Head of caudate nucleus (tissue), 42 donors: Measurements from ENCODE around the gene MED16.

Experiments
- DNase-seq, 42 donors: peaks; one replicate each; pipeline versions ENCODE4 v3.0.0 to v3.0.0-alpha.2; 2020 to 2021; ENCODE audit warnings: mixed read lengths in 7 of 42
- intact Hi-C: fragments of 100-400 bp; cut with DNase I; formaldehyde crosslinking; loops from one replicate; pipeline ENCODE4 v1.15.0; 2022

Gene MED16

DNA sequence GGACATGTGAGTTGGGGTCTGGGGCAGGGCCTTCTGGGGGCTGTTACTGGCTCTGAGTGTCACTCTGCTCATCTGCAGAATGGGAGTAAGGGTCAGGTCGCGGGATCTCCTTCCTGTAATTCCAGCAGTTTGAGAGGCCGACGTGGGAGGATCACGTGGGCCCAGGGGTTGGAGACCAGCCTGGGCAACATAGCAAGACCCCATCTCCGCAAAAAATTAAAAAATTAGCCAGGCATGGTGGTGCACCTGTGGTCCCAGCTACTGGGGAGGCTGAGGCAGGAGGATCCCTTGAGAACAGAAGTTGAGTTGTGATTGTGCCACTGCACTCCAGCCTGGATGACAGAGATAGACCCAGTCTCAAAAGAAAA lies 36.9 kb upstream of the MED16 start:
- DNase-seq = no peak
- intact Hi-C loops = loop anchor here (10.0 kb wide), 1 partner anchor 265 kb away; the partner anchor contains the start of gene RNF126

DNA sequence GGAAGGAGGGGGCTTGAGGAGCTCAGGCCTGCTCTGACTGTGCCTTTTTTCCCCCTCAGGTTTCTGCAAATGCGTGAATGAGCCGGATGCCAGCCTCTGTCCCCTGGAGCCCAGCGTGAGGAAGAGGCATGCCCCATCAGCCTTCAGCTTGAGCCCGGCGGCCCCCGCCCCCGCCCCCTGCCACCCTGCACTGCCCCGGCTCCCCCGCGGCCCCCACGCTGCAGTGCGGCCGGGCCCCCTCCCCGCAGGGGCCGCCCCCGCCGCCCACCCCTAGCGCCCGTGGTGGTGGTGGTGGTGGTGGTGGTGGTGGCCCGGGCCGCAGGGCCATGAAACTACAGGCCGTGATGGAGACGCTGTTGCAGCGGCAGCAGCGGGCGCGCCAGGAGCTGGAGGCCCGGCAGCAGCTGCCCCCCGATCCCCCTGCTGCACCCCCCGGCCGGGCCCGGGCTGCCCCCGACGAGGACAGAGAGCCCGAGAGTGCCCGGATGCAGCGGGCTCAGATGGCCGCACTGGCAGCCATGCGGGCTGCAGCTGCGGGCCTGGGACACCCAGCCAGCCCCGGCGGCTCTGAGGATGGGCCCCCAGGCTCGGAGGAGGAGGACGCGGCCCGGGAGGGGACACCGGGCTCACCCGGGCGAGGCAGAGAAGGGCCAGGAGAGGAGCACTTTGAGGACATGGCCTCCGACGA lies 36.4 kb upstream of the MED16 start:
- no peak for DNase-seq

DNA sequence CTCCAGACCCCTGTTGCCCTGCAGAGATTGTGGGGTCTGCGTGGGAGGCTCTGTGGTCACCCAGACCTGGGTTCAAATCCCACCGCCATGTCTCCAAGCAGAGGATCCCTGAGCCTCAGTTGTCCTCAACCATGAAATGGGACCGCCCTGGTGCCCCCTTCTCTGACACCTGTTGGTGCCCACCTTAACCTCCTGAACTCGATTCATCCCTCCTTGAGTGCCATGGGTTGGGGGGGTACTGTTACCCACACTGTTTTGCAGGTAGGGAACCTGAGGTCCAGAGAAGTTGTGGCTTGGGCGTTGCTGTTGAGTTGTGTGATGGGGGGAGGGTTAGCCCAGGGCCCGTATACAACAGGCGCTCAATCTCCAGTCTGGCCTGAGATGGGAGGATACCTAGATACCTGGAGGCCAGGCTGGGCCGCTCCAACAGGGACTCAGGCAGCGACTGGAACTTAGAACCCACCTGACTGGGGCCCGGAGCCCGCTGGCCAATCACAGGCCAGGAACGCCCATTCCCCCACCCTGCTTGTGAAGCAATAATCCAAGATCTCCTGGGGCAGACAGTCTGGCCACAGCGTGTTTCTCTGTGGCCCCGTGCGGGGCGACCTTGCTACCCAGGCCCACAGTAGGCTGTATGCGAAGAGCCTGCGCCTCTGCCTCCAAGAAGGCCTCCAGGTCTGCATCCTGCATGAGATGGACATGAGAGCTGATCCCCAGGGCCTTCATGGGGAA lies 35.6 kb upstream of the MED16 start:
- intact Hi-C loops = loop anchor here (10.0 kb wide), 1 partner anchor 264 kb away; the partner anchor contains the start of gene RNF126
- no peak for DNase-seq

More for the DNA sequence above, 36.4 kb upstream of the MED16 start:
- intact Hi-C loops = loop anchor here (10.0 kb wide), 1 partner anchor 265 kb away; the partner anchor contains the start of gene RNF126

DNA sequence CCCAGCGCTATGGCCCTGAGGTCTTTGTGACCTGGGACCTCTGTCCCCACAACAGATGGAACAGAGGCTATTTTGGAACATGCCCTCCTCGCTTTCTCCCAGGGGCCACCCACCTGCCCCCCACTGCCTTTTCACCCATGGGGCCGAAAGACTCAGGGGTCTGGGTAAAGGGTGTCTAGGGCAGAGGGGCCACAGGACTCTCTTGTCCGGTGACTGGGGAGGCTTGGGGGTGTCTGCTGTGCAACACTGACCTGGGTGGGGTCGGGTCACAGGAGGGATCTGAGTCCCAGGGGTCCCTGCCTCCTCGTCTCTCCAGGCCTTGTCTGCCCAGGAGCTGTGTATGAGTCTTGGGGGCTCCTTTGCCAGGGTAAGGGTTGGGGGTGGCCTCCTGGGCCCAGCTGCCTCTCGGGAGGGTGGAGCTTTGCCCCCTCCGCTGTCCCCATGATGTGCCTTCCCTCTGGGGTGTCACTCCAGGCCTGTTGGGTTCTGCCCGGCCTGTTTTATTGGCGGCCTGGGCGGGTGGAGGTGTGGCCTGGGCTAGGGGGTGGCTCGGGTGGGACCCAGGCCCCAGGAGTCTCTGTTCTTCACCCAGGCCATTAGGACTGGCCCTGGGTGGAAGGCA lies 34.9 kb upstream of the MED16 start:
- intact Hi-C loops = loop anchor here (10.0 kb wide), 1 partner anchor 263 kb away; the partner anchor contains the start of gene RNF126
- no peak for DNase-seq

DNA sequence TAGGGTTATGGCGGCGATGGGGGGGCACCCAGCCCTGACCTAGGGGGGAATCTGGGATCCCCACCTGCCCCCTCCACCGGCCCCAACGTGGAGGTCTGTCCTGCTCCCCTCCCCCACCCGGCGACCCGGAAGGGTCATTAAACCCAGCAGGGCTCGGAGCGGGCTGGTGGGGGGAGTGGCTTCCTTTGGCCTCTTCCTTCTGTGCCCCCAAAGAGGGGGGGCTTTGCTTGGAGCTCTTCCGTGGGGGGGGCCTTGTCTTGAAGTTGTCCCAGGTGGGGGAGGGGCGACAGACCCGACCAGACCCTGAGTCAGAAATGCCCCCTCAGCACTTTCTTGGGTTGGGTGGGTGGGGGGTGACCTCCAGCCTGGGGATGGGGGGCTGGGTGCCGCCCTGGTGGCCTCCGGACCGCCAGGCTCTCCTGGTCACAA lies 34.4 kb upstream of the MED16 start:
- intact Hi-C loops = loop anchor here (10.0 kb wide), 1 partner anchor 263 kb away; the partner anchor contains the start of gene RNF126
- no peak for DNase-seq

DNA sequence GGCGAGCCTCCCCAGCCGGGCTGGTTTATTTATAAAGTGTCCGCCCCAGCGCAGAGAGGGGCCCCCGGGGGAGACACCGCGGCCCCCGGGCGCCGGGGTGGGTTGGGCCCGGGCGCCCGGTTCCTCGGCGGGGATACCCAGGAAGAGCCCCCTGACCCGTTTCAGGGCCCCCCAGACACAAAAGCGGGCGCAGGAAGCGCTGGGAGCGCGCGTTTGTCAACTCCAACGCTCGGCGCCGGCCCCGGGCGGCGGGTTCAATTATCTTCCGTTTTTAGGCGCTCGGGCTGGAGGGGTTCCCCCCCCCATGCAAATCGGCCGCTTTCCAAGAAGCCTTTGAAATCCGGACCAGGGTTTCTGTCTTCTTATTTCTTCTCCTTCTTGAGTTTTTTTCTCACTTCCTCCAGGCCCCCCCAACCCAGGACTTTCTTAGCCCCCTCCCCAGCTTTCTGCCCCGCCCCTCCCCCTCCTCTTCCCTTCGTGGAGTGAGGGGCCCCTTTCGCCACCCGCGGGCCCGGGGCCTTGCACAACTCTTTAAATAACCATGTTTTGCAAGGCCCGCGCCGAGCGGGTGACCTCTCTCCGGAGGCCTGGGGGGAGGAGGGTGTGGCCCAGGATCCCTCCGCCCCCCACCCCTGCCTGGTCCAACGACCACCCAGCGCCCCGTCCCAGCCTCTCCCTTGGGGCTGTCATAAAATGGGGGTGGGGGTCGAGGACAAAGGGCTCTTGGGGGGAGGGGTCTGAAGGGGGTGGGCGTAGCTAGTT lies 33.8 kb upstream of the MED16 start:
- intact Hi-C loops = loop anchor here (10.0 kb wide), 1 partner anchor 262 kb away; the partner anchor contains the start of gene RNF126
- DNase-seq = peak in 14 of 42 donors; percentile 31 to 68 (median 44)

DNA sequence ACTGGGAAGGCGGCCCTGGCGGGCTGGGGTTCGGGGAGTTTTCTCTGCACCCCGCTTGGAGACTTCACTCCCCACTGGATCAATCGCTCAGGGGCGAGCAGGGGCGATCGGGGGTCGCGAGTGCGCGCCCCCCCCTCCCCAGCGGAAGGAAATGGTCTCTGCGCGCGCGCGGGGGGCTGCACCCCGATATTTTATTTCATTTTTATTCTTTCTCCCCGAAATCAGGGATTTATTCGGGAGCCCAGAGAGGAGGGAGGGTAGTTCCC lies 33.3 kb upstream of the MED16 start:
- intact Hi-C loops = loop anchor here (10.0 kb wide), 1 partner anchor 261 kb away; the partner anchor contains the start of gene RNF126
- DNase-seq = no peak

DNA sequence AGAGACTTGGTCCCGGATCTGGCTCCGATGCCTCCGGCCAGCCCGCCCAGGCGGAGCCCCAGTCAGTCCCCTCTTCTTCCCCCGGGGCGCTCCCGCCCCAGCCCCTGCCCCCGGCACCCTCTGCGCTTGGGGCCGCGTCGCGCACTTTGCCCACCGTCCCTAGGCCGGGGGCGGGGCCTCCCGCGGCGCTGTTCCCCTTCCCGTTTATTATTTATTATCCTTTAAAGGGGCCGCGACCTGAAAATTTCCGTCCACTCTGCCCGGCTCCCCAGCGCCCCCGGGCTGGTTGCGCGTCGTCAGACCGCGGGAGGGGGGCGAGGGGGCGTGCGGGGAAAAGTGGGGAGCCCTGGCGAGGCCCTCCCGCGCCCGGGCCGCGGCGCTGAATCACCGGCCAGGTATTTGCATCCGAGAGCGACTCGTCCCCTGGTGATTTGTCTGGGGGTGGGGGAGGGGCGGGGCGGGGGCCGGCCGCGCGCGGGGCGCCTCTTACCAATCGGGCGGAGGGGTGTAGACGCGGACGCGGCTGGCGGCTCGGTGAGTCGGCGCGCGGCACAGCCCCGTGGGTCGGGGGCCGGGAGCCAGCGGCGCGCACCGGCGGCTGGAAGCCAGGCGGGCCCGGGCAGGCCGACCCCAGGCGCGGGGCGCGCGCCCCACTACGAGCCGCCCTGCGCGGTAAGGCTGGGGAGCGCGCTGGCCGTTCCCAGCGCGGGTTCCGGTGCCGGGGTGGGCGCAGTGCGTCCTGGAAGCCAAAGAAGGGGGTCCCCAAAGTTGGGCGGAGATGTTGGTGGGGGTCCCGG lies 32.7 kb upstream of the MED16 start, which contains the start of gene ARID3A:
TSS of gene ARID3A (plus strand) at position 510 of the 797 bp plus-strand sequence. CDS start 3,494 bp downstream, outside the sequence.
- peak; percentile 62 to 92 (median 81) for DNase-seq

DNA sequence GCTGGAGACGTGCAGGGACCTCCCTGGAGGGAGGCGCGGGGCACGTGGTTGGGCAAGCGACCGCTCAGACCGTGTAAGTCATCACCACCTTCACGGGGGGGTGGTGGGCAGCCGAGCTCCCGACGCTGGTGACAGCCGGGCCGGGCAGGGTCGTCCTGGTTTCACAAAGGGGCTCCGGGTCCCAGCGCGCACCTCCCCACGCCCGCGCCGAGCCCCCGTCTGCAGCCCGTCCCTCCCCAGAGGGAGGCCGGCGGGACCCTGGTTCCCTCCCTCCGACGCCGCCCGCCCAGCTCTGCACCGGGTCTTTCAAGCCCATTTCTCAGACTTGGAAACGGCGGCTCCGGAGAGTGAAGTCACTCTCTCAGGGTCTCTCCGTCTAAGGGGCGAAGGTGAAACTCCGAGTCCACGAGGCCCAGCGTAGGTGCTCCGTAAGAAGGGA lies 32.1 kb upstream of the MED16 start:
- DNase-seq = peak in 4 of 42 donors; percentile 29 to 66 (median 41)
- intact Hi-C loops = loop anchor here (10.0 kb wide), 1 partner anchor 260 kb away; the partner anchor contains the start of gene RNF126

More for the DNA sequence above, 32.7 kb upstream of the MED16 start, which contains the start of gene ARID3A:
- intact Hi-C loops = loop anchor here (10.0 kb wide), 1 partner anchor 261 kb away; the partner anchor contains the start of gene RNF126

DNA sequence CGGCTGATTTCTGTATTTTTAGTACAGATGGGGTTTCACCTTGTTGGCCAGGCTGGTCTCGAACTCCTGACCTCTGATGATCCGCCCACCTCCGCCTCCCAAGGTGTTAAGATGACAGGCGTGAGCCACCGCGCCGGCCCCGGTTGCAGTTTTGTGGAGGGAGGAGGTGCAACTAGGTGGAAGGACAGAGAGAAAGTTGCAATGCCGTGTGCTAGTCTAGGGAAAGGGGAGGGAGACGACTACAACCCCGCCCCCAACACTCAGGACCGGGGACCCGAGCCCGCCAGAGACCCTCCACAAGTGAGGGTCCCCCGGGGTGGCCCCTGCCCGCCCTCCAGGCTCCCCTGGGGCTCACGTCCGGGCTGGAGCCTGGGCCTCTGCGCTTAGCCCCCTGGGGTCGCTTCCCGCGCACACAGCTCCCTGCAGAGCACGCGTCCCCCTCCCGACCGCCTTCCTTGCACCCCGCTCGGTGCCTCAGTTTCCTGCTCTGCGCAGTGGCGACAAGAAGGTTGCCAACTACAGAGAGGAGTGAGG lies 31.6 kb upstream of the MED16 start:
- no peak for DNase-seq
- intact Hi-C loops = loop anchor here (5.0 to 10.0 kb wide), 2 partner anchors 67 to 260 kb away; partner anchors contain the start of genes CFD and RNF126

DNA sequence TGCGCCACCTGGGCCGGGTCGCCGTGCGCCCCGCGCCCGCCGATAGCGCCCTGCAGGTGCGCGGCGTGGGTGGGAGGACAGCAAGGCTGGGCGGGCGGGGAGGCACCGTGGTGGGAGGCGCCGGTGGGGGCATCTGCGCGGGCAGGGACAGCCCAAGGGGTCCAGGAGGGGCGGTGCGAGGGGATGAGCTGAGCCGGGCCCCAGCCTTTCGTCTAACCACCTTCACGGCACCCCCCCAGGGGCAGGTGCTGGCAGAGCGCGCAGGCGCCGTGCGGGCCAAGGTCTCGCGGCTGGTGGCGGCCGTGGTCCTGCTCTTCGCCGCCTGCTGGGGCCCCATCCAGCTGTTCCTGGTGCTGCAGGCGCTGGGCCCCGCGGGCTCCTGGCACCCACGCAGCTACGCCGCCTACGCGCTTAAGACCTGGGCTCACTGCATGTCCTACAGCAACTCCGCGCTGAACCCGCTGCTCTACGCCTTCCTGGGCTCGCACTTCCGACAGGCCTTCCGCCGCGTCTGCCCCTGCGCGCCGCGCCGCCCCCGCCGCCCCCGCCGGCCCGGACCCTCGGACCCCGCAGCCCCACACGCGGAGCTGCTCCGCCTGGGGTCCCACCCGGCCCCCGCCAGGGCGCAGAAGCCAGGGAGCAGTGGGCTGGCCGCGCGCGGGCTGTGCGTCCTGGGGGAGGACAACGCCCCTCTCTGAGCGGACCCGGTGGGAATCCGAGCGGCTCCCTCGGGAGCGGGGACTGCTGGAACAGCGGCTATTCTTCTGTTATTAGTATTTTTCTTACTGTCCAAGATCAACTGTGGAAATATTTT lies 27.3 kb upstream of the MED16 start:
- intact Hi-C loops = loop anchor here (5.0 to 10.0 kb wide), 2 partner anchors 63 to 255 kb away; partner anchors contain the start of genes CFD and RNF126
- DNase-seq = peak in 21 of 42 donors; percentile 39 to 73 (median 54)

DNA sequence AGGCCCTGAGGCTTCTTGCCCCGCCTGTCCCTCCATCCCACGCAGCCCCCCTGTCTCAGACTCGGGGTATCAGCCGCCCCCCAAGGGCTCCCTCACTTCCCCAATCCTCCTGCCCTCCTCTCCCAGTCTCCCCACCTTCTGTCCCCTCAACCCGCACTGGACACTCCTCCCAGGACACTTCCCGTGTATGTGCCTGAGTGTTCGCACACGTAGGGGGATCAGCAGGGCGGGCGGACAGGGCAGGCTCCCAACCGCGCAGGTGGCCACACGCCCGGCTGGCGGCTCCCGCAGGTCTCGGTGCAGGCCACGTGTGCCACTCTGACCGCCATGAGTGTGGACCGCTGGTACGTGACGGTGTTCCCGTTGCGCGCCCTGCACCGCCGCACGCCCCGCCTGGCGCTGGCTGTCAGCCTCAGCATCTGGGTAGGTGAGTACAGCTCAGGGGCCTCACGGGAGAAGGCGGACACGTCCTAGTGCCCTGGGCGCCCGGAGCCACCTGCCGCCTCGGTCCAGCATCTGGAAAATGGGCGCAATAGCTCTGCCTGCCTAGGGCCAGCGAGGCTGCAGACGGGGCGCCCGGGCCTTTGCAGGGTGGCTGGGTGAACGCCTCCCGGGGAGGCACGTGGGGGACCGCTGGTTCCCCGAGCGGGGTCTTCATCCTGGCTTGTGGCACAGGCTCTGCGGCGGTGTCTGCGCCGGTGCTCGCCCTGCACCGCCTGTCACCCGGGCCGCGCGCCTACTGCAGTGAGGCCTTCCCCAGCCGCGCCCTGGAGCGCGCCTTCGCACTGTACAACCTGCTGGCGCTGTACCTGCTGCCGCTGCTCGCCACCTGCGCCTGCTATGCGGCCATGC lies 26.4 kb upstream of the MED16 start:
- intact Hi-C loops = loop anchor here (5.0 to 10.0 kb wide), 2 partner anchors 62 to 255 kb away; partner anchors contain the start of genes CFD and RNF126
- peak in 8 of 42 donors; percentile 36 to 63 (median 43) for DNase-seq

DNA sequence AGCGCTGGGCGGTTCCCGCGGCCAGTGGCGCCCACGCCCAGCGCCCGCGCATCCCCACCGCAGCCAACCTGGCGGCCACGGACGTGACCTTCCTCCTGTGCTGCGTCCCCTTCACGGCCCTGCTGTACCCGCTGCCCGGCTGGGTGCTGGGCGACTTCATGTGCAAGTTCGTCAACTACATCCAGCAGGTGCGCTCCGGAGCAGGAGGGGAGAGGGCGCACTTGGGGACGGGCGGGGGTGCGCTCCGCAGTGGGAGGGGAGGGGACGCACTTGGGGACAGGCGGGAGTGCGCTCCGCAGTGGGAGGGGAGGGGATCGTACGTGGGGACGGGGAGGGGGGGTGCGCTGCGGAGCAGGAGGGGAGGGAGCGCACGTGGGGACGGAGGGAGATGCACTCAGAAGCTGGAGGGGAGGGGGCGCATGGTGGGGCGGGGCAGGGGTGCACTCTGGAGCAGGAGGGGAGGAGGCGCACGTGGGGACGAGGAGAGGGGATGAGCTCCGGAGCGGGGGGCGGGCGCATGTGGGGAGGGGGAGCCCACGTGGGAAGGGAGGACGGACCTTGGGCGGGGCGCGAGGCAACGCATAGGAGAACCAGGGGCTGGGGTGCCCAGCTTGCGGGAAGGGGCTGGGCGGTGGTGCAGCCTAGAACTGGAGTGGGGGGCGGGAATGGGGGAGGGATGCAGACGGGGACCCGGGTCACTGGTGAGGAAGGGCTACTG lies 25.7 kb upstream of the MED16 start:
- peak in 2 of 42 donors; percentile 27 to 66 for DNase-seq
- intact Hi-C loops = no loop called here

DNA sequence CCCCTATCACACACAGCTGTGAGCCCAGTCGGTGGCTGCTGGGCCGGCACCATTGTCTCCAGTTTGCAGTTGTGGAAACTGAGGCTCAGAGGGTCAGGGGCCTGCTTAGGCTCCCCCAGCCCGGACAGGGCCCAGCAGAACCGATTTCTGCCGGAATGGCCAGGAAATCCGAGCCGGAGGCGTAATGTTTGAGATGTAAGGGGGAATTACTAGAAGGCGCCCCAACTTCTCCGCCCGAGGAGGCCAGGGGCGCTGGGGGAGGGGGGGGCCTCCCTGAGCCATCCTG lies 25.1 kb upstream of the MED16 start:
- DNase-seq = no peak
- intact Hi-C loops = no loop called here
